Activated CD4-positive, CD25-positive, alpha-beta regulatory T cell treated with anti-CD3 and anti-CD28 coated beads, Interleukin-2, amount 50 U/mL, for 24 hours (primary cell): Measurements from ENCODE around the gene PPARGC1A.

Source experiments
- ATAC-seq, 2 donors: fragments of 150-1000 bp; cut with Tn5 transposase; one replicate each; pipeline ENCODE4 v1.10.0; 2021; ENCODE audit warnings: mild to moderate bottlenecking in 1 of 2, moderate library complexity in 1 of 2

The PPARGC1A gene

DNA sequence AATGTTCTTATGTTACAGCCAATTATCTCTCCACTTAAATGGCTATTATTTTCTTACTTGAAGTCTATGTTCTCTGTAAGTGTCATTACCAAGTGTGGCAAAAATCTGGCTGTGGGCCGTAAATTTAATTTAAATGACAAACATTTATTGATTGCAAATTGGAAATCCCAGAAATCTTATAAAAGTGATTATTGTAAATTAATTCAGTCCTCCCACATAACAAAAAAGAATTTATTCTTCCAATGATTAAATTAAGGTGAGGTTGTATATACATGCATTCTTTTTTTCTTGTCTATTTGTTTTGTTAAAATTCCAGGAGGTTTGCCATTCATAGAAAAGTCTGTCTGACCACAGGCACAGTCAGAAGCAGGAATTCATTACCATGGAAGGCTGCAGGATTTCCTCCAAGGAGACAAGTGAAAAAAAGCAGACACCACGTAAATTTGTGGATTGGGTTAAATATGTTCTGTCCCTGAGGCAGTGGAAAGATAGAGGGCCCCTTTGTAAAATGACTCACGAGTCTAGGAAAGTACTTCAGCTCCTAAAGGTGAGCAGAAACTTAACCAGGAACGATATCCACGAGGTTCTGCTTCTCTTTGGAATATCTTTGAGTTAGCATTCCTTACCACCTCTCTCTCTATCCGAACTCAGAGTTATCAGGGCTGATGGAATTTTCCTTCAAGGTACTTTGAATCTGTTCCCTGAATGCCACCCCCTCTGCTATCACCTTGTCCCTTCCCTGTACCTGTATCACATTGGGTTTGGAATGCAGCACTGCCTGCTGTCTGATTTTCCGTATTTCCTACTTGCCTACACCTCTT lies 10.7 kb downstream of the PPARGC1A start:
- no peak for ATAC-seq

DNA sequence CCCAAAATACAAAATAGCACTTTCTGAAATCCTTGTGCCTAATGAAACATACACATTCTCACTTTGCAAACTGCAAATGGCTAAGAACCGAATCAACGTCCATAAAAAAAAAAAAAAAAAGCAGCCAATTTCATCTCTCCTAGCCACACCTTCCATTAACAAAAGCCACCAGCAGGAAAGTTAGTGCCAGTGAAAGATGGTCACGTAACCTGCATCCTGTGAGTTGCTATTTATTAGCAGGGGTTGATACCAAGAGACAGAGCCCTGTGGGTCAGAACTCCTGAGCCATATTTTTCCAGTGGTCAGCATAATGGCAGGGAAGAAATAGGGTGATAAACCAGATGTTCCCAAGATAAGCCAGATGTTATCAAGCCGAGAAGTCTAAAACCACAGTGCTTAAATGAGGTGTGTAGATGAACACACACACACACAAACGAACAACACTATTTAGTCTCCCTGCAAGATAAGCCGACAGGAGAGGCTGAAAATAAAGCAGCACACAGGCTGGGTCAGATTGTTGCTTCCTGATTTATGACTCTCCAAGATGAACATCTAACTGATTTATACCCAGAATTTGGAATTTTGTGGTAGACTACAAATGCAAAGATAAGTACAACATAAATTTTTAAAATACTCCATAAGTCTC lies 11.5 kb downstream of the PPARGC1A start:
- no peak for ATAC-seq

DNA sequence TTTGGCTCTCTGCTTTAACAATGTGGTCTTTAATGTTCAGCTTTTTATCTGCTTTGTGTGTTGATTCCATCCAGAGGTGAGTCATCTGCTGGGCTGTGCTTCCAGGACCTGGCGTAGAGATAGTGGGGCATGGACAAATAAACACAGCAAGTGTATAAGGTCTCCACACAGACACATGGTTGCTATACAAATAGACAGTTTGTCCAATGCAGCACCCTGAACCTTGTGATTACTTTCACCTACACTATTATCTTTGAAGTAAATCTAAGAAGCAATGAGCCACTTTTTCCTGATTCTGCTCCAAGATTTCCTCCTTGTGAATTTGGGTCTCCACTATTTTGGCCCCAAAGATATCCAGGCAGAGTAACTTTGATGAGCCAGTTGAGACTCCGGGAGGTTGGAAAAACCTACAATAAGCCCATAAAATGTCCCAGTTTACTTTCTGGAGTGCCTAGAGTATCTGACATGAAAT lies 12.1 kb downstream of the PPARGC1A start:
- no peak for ATAC-seq

DNA sequence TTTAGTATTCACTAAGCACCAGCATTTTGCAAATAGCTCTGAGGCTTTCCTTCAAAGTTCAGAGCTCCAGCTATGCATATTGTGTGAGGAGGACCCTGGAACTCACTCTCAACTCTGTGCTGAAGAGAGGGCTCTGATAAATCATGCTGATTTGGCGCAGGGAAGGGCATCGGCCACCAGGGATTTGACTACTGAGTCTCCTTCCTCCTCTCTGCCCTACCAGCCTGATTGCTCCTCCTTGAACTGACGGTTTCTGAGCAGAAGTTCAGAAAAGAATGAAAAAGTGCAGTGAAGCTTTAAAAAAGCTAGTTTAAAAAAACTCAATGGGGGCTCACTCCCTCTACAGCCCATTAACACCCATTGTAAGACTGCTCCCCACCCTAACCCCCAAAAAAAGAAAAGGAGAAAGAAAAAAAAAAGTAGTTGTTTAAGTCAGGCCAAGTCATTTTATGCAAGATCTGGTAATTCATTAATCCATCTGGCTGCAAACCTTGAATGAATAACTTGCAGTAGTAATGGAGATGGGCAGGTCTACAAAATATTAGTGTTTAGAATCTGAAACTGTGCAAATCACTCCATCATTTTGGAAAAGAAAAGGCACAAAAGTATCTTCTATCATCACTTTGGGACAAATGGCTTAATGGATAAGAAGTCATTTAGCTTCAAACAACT lies 13.3 kb downstream of the PPARGC1A start:
- no peak for ATAC-seq

DNA sequence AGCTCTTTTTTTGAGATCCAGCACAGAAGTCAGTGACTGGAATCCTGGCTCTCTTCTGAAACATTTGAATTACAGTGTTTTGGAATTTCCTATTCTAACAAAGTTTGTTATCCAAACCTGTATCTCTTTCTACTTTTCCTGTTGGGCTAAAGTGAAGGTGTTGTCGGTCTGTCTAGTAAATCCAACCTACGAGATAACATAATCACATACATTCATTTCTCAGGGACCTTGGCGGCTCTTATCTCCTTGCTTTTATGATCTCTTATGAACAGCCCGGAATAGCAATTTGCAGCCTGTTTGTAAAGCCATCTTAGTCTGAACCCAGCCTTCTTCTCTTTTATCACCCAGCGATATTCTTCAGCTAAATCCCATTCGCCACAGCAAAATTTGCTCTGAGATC lies 14.5 kb downstream of the PPARGC1A start:
- ATAC-seq = no peak

DNA sequence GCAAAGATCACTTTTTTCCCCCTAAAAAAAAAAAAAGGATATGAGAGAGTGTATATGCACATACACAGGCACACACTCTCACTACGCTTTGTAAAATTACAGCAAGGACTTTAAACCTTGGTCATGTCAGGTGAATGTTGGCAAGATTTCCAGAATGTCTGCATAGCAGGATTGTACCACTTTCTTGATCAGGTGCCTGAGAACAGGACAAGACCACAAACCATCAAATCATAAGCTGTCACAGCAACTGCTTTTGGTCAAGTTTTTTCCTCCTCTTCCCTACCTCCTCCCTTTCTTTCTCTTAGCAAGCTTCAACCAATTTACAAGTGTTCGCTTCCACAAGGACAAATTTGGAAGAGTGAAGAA lies 15.3 kb downstream of the PPARGC1A start:
- ATAC-seq = no peak

DNA sequence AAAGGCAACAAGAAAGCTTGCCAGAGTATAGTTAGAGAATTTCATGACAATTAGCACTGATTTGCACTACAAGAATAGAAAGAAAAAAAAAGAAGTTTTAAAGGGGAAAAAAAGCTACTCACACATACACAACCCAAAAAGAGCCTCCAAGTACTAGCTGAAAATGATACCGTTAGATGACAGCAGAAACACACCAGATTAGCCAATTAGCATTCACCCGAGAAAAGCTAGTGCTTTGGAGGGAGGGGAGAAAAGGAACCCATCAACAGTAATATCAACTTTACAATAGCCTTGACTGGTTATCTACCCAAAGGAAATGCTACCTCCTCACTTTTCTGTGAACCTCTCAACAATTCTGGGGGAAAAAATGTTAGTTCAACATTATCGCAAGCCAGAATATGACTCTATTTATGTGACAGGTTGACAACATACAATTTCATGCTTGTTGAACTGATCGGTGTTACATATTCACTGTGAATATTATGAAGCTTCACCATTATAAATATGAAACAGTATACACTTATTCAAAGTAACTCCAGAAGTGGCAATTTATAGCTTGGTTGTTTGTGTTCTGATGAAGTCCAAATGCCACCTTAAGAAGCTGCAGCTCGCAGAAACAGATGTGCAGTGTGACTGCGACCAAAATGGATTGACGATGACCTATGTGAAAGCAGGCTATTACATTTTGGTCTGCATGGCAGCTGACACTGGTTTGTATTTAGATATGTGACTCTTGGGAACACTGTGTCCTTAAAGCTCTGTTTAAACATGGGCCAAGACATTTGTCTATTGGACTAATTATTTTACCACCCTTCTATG lies 15.9 kb downstream of the PPARGC1A start:
- no peak for ATAC-seq

DNA sequence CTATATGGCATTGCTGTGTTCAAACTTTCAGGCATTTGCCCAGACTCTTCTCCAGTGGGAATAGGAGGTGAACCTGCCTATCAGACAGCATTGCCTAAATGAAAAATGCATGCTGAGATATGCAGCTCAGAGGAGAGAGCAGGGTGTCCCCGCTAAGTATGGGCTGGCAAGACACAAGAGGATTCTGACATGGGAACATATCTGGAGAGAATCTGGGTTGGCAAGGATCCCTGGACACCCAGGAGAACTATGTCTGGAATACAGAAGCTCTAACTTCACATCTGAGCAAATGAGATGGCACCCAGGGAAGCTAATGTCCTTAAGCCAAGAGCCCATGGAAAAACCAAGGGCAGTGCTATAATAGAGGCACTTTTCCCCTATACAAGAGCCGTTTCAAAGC lies 18.4 kb downstream of the PPARGC1A start:
- ATAC-seq = no peak

DNA sequence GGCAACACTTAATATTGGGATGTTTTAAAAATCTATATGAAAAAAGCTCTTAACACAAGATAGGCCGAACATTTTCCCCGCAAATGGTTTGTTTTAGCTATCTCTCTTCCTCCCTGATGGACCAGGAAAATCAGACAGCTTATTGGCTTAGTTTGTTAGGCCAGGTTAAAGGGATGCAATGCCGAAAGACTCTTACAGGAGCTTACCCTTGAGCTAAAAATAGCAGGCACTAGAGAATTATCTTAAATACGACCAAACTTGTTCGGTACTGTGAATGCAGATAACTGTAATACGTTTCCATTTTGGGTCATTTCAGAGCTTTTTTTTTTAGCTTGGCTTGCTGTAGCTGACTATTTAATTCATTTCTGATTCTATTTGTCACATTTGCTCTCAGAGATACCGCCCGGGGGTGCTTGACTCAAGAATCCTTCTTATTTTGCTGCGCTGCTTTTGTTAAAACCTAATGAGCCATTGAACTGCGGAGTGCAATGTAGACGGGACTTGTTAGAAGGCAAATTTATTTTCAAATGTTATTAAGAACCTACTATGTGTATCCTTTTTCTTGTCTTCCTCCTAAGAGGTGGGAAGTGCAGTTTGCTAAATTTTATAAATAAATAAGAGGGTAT lies 23.3 kb downstream of the PPARGC1A start:
- ATAC-seq = no peak

DNA sequence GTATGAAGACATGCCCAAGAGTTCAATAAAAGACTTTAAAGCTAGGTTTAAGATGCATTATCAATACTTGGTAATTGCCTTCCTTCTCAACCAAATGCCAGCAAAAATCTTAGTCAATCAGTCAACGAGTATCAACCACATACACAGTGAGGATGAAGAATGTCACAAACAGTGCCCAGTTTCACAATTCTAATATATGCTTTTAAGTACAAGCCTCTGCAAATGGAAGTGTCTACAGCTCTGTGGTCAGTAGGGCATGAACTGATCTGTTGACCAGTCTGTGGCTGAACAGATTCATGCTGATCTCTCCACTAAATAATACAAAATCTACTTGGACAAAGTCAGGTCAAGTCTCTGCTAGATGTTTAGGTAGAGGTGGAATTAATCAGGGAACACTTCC lies 27.9 kb downstream of the PPARGC1A start:
- no peak for ATAC-seq

DNA sequence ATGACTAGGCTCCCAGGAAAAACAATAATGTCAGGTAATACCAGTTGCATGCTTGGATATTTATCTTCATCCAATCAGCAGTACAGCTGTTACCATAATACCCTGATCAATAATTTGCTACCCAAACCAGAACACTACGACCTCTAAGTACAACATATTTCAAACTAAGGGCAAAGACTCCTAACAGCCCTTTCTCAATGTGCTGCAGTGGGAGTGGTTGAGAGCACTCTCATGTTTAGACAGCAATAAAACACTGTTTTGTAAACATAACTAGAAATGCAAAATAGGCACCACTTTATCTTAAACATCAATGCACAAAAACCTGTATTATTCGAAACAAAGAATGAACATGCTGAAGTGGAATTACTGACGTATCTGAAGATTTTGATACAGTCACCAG lies 28.9 kb downstream of the PPARGC1A start:
- ATAC-seq = no peak

DNA sequence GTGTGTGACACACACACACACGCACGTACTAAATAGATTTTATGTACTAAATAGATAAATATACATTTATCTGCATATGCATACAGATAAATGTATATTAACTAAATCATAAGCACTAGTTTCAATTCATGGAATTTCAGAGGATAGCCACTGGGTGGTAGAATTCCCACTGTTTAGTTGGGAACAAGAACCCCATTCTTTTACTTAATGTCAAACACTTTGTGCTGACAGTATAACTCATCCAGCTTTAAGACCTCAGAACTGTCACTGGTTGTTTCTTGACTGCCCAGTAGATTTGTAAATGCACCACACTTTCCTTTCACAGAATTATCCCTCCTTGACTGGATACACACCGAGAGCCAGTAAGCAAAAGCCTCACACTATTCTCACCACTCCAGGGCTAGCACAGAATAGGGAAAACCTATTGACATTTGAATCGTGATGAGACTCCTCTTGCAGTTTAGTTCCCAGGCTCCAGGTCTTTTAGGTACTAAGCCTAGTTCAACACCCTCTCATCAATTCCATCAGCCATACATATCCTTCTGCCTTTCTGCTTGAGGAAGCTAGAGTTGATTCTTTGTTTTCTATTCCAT lies 32.4 kb downstream of the PPARGC1A start:
- ATAC-seq = no peak

DNA sequence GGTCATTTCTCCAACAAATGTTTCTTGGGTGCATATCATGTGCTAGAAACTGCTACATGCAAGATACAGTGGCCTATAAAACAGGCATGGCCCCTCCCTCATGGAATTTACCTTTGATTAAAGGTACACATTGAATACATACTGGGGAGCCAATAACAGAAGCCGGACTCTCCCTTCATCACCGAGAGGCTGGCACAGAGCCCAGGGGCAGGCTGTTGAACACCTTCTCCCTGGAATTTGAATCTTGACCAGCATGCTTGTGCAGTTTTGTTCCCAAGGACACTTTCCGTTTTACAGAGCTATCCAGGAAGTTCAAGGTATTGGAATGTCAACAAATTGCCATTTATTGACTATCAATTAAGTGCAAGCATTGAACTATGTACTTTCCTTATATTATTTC lies 33.2 kb downstream of the PPARGC1A start:
- ATAC-seq = no peak

DNA sequence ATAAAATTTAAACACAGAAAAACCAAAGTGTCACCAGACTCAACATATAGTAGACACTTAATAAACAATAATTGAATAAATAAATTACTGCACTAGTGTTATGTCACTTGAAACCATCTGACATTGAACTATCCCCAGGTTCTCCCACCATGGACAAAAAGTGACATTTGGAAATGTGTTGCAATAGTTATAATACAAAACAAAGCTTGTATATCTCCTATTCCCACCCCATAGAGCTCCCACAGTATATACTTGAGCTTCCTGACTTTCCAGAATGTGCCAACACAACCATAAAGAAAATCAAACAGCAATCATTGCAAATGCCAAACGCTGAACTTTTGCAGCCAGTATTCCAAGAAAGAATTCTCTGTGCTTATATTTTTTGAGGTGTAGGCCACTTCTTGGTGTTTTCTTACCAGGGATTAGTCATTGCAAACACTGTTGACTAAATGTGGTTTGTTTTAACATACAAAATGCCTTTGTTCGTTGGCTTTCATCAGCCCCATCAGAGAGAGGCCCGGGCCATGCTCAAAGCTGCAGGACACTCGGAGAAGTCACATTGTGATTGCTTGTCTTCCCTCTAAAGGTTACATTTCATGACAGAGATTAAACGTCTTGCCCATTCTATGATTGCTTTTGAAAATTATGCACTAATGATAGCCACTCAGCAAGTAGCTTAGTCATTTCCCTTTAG lies 33.8 kb downstream of the PPARGC1A start:
- no peak for ATAC-seq

DNA sequence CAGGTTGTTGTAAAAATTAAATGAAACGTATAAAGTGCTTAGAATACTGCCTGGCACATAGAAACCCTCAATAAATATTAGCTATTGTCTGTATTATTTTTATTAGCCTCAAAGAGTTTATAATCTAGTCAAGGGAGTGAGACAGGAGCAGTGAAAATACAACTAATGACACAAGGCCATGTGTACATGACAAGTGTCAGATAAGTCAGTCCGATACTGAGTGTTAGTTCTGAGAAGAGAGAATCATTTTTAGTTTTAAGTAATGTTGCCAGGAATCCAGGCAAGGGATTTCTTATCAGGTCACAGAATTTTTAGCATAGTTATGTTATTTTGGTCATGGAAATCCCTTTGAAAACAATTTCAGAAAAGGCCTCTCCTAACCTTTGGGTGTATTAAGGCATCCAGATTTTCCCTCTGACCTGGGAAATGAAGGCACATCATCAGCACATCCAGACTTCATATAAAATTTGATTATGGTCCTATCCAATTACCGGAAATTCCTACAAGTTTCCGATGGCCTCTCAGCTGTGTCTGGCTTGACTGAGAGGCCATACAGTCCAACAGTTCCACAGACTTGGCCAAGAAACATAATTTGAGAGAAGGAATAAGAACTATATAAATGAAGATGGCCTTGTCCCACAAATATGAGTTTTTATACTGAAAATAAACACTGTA lies 35.7 kb downstream of the PPARGC1A start:
- no peak for ATAC-seq

DNA sequence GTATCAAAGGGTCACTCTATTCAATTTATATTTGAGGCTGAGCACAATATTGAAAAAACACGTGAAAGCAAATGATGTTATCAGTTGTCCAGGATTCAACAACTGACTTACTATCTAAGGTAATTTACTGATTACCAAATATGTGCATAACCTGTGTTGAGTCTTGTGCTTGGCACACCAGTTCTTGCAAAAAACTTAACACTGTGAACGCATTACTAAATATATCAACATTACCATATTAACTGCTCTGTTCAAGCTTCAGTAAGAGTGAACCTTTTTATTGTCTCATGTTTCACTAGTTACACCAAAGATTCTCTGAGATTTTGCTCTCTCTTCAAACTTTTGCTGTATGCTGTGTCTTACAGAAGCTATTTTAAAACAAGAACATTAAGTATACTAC lies 38.4 kb downstream of the PPARGC1A start:
- ATAC-seq = no peak

DNA sequence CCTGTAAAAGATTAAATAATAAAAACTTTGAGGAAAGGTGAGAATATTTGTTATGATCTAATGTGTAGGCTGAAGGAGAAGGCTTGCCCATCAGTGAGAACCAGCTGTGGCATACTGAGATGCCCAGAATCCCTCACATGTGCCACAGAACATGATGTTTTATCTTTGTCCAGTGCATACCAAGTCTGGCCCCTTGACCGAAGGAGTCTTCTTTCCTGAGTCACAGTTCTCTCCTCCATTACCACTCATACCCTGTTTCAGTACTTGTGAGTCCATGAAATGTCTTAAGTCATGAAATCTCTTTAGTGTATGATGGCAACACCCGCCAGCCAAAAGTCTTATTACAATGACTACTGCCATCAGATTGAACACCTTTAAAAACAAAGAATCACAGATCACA lies 42.7 kb downstream of the PPARGC1A start:
- no peak for ATAC-seq

DNA sequence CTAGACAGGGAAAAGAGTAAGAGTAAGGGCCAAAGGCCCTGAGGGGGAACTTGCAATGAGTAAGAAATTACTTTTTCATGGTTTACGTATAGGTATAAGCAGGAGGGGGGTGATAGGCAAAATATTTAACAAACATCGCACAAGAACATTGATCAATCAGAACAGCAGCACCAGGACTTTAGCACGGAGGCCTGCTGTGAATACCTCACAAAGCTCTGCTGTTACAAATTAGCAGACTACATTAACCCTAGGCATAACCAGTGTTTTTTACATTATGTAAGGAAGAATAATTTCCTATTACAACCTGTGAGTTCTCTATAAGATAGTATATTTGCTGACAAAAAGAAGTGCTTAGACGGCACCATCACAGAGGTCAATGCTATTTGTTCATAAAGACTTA lies 44.9 kb downstream of the PPARGC1A start:
- no peak for ATAC-seq

DNA sequence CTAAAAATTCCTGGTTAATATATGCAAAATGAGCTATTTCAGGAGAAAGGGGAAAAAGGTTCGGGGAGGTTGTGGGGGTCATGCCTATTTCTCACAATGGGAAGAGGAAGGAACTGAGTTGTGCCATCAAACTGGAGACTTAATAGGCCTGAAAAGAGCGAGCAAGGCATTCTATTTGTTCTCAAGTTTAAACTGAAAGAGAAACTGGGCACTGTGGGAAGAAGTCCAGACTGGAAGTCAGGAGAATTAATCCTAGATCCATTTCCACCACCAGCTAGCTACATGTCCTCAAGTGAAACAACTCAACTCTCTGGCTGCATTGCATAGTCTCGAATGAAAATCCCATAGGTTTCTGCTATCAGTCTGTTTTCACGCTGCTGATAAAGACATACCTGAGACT lies 50.6 kb downstream of the PPARGC1A start:
- no peak for ATAC-seq

DNA sequence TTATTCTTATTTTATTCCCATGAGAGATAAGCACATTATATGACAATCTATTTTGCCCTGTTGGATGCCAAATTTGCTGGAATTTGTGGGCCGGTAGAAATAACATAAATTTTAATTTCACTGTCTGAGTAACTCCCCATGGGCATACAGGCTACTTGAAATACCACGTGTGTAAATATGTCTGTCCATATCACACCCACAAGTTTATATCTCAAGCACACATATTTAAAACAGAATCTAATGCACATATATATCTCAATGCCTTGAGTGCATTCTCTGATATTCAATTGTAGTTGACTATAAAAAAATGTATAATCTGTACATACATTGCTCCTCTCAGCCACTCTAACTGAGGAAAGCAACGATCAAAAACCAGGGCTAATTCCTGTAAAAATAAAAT lies 51.2 kb downstream of the PPARGC1A start:
- no peak for ATAC-seq

DNA sequence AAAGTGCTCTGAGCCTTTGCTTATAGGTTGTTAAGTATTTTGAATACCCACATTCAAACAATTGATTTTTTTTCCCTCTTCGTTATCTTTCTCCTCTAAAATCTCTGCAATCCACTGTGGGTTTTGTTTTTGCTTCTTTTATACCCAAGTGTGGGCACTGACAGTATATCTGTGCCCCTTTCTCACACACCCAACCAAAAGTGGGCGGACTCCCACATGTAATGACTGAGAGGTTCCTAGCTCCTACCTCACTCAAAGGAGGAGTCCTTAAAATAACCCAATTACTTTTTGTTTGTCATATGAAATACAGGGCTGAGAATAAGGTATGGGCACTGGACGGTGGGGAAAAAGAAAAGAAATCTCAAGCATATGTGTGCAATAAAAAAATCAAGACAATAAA lies 51.7 kb downstream of the PPARGC1A start:
- no peak for ATAC-seq
